ENCODE data around the gene ASTN2.
"Not testable (repeated sequence)": the region's sequence is repeated elsewhere in the genome, so short reads cannot be mapped to it uniquely, and the experiment has no call there.

Gene ASTN2

DNA sequence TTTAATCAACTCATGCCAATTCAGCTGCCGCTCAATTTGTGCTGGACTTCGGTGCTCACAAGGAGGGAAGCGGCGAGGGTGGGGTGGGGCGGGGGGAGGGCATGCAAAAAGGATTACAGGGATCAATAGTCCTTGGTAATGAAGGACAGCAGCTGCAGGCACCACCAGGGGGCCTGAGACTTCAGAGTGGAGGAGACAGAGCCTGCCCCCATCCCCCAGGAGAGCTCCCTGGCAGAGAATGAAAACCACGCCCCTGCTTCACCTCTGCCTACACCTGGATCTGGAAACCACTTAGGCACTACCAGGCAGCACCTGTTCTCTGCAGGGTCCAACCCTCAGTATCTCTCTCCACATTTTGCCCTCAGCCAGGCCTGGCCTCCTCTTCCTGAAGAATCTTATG lies 572.2 kb downstream of the ASTN2 start:
- DNase-seq, result no peak

DNA sequence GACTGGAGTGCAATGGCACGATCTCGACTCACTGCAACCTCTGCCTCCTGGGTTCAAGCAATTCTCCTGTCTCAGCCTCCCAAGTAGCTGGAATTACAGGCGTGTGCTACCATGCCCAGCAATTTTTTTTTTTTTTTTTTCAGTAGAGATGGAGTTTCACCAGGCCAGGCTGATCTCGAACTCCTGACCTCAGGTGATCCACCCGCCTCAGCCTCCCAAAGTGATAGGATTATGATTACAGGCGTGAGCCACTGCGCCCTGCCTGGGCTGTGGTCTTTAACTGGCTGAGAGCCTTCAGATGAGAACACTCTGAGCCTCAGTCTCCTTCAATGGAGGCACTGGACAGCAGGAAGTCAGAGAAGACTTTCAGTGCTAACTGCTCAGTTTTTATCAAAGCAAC lies 576.4 kb downstream of the ASTN2 start:
- not testable (repeated sequence) for DNase-seq

DNA sequence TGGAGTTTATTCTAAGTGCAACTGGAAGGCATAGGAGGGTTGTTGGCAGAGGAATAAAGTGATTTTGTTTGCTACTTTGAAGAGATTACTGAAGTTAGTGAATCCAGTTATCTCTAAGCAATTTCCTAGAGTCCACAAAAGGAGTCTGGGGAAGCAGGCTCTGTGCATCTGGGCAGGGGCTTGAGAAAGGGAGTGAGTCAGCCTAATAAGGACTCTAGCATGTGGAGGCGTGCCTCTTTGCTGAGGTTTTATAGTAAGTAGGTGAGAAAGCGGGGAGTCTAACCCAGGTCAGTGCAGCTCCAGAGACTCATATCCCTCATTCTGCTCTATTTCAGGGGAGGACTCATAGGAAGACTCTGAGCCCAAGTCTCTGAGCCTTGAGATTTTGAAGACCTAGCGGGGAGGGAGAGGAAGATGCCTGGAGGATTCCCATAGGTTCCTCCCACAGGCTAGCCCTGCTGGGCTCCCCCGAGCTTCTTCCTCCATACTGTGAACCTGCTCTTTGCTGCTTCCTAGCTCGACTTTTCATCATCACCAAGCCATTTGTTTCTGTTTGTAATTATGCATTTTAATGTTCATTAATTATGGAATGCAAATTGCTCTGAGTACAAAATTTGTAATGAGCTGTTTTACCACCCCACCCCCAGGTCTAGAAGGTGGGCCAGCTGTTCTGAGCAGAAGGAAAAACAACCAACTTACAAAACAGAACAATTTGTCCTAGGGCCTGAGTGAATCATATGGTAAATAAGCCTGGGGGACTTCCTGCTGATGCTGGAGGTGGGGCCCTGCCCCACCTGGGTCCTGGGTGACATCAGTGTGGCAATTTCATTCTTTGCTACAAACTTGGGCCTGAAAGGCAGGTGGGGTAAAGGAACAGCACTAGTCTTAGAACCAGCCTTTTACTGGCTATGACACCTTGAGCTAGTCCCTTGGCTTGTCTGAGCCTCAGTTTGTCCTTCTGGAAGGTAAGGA lies 577.6 kb downstream of the ASTN2 start:
- no peak for DNase-seq

DNA sequence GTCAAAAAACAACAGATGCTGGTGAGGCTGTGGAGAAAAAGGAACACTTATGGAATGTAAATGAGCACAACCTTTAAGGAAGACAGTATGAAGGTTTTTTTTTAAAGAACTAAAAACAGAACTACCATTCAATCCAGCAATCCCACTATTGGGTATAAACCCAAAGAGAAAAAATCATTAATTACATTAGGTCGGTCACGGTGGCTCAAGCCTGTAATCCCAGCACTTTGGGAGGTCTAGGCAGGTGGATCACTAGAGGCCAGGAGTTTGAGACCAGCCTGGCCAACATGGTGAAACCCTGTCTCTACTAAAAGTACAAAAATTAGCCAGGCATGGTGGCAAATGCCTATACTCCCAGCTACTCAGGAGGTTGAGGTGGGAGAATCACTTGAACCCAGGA lies 584.5 kb downstream of the ASTN2 start:
- not testable (repeated sequence) for DNase-seq

DNA sequence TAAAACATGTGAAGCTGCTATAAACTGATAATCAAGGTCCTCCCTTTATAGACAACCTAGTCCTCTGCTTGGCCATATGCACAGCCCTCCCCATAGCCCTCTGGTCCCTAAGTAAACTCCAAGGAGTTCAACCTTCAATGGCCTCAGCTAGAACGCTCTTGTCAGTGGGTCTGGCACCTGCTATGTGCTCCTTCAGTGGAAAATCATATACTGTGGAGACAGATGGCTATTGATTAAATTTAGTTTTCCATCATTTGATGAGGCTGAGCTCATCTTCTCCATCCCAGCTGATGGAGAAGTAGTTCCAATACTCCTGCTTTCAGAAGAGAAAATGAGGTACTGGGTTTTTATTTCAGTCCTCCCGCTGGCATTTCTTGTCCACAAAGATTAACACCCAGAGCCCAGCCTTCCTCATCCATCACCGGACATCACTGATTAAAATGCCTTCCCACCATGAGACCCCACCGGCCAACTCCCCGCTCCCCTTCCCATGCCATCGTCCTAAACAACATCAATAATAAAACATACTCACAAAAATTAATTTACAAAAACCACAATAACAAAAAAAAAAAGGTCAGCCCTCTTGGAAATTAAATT lies 593.1 kb downstream of the ASTN2 start:
- no peak for DNase-seq

DNA sequence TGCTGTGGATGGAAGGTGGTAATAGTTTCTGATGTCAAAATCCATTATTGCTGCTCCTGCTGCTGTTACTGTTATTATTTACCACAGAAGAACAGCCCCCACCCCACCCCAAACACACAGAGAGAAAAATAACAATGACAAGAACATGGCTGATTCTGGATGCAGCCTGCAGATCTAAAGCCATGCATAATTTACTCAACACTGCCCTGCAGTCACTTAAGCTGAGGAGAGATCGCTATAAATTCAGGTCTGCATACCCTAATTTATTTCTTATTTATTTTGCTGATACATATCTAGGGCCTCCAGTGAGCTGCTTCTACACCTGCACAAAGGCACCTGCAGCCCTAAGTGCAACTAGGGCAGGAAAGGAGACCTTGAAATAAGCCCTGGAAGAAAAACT lies 595.7 kb downstream of the ASTN2 start:
- no peak for DNase-seq

DNA sequence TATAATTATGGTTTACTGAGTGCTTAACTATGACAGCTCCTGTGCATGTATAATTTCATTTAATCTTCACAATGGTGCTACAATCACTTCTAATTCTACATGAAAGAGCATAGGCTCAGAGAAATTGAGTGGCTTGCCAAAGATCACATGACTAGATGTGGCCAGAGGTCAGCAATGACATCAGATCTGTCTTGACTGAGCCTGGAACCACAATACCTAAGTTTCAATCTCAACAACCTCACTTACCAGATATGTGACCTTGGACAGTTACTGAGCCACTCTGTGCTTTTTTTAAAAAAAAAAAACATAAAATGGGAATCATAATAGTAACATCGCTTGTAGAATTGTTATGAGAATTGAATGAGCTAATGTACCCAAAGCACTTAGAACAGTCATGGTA lies 597.1 kb downstream of the ASTN2 start:
- DNase-seq, result no peak

DNA sequence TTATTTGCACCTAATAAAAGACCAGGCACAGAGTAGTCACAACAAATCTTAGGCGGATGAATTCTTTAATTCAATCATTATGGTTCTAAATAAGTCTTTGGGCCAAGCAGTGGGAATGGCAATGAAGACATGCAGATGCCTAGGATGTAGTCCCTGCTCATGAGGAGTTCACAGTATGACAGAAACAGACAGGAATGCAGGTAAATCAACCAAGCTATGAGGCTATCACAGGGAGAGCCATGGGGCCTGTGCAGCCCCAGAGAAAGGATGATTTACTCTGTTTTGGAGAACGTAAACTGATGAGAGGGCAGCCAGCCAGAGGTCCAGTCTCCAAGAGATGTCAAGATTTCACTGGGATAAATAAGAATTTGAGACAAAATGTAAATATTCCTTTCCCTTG lies 598.4 kb downstream of the ASTN2 start:
- no peak for DNase-seq

DNA sequence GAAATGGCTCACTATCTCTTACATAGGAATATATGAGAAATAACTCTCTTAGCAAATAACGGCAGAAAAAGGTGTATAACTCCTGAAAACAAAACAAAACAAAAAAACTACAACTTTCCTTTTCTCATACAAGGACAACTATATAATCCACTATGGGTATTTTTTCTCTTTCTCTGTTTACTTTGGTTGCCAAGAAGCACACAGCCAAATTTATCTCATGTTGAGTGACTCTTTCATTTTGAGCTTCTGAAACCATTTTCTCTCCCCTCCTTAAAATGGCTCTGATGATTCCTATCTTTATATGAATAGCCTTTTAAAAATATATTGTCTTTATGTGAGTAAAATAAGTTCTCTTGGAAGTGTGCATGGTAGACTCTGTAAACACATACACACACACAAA lies 599.0 kb downstream of the ASTN2 start:
- no peak for DNase-seq

DNA sequence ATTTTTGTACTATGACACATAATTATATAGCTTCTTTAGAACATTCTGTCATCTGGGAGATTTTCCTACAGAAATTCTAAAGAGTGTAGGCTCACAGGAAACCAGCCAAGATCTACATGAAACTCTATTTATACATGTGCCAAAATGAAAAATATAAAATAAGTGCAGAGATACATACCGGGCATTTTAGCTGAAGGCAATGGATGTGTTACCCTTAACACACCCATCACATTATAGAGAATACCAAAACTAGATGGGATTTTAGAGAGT lies 601.9 kb downstream of the ASTN2 start:
- no peak for DNase-seq

DNA sequence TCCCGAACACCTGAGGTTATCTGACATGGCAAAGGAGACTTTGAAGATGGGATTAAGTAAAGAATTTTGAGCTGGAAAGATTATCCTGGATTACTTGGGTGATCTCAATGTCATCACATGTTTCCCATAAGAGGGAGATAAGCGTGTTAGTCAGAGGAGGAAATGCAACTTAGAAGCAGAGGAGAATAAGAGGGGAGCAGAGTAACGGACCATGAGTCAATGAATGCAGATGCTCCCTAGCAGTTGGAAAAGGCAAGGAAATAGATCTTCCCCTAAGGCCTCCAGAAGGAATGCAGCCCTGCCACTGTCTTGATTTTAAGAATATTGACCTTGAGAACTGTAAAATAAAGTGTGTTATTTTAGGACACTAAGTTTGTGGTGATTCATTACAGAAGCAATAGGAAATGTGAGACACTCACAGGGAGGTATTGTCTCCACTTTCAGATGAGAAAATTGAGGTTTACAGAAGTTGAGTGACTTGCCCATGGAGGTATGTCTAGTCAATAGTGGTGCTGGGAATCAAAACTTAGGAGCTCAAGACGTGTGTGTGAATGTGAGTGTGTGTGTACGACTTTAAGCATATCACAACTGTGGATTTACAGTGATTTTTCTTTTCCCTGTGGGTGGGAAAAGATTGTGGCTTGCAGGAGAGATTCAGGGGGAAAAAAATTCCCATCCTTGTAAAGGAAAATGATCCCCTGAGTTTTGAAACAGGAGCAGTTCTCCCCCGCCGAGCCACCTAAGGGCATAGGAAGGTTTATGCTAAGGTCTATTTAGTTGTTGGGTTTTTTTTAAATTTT lies 602.4 kb downstream of the ASTN2 start:
- no peak for DNase-seq

DNA sequence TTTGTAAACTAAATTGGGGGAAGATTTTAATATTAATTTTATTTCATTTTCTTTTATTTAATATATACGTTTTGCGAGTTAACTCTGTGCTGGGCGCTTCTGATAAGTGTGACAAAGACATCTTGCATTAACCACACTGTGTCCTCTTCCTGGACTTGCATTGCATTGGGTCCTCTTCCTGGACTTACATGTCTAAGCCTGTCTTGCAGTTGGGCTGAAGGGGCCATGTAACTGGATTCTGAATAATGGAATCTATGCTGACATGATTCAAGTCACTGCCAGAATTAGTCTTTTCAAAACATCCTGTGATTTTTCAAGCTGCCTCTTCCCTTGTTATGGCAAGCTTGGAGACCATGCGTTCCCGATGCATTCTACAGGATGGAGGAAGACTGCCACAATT lies 605.2 kb downstream of the ASTN2 start:
- DNase-seq, result no peak

DNA sequence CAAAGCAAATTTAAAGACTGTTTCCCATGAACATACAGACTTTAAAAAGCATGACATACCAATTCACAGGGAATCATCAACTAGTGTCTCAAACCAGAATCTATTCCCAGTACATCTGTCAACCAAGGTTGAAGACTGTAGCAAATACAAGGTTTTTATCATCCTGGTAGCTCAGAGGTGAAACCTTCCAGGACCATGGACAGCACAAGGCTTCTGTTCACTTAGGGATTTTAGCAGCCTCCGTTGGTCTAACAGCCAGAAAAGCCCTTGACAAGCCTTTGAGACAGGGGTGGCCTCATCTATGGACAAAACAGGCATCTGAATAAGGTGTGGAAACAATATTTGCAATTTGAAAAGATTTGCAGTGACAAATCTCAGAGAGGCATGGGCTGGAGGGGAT lies 608.8 kb downstream of the ASTN2 start:
- DNase-seq, result no peak

DNA sequence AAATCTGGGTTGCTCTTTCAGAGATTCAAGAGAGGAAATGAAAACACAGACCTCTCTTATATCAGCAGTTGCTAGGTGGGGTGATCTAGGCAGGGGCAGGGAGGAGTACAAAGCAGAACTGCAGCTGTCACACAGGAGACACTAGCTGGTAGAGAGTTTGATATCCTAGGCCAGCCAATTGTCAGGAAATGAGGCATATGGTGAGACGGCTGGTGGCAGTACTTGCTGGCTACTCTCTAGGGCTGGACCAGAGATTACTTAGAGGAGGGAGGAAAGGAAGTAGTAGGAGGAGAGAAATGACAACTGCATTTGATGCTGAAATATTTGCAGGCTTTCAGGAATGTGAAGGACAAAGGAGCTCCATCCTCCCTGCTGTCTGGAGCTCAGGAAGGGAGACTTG lies 614.0 kb downstream of the ASTN2 start:
- DNase-seq, result no peak

DNA sequence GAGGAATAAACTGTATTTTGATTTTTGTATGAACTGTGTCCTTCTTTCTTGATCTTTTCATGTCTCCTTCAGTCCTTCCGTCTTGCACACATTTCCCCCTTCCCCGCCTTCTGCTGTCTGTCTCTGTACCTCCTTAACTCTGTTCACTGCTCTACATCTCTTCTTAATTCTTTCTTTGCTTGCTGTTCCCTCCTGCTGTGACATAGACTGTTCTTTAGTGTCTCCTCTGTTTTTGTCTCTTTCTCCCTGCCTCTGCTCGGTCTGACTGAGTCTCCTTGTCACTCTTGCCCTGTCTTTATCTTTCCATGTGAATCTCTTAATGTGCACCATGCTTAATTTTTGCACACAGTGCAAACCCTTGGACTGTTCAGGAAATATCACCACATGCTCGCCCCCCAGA lies 614.8 kb downstream of the ASTN2 start:
- no peak for DNase-seq

DNA sequence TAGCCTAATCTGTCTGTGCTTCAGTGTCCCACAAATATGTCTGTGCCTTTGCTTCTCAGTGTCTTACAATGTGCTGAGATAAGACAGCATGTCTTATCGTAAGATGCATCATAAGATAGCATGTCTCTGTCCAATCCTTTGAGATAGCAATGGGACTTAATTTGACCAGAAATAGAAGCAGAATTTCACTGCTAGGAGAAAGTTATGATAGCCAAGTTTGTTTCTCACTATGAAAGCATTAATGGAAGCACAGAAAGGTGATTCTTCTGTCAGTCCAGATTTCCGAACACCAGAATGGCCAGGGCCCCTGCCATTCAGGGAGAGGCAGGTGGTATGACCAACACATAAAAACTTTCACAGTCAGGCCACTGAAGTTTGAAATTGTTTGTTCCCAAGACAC lies 616.3 kb downstream of the ASTN2 start:
- no peak for DNase-seq

DNA sequence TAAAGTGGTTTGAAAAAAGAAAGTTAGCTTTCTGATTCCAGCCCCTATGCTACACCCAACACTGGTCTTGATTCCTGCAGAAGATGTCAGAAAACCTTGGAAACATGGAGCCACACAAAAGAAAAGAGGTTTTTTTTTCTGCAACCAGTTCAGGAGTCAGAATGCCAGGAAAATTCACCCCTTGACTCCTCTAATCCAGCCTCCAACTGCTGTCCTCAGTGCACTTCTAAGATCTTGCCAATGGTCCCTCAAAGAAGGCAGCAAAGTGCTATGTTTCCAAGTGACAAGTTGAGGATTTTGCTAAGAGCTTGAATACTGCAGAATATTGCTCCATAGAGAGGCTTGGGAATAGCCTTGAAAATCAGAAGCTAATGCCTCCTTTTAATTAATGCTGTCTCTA lies 617.6 kb downstream of the ASTN2 start:
- DNase-seq, result no peak

DNA sequence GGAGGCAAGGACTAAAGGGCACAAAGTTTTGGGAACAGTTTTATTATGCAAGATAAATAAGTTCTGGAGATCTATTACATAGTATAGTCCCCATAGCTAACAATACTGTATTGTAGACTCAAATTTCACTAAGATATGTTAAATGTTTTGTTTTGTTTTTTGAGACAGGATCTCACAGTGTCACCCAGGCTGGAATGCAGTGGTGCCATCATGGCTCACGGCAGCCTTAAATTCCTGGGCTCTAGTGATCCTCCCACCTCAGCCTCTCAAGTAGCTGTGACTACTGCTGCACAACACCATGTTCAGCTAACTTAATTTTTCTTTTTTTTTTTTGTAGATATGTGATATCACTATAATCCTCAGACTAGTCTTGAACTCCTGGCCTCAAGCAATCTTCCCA lies 618.2 kb downstream of the ASTN2 start:
- no peak for DNase-seq

DNA sequence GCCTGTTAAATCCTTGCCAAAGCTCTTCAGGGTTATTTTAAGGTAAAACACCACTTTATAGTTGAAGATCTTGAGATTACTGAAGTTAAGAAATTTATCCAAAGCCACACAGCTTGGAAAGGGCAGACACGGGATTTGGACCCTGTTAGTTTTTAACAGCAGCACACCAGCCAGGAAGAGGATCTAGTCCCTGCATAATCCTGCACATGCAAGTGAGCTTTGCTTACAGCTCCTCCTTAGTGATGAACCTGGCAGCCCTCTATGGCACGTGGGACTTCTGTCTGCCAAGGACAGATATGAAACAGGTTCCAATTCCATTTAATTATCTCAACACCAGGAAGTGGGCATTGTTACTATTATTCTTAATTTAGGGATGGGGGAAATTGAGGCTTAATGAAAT lies 619.0 kb downstream of the ASTN2 start:
- DNase-seq, result no peak

DNA sequence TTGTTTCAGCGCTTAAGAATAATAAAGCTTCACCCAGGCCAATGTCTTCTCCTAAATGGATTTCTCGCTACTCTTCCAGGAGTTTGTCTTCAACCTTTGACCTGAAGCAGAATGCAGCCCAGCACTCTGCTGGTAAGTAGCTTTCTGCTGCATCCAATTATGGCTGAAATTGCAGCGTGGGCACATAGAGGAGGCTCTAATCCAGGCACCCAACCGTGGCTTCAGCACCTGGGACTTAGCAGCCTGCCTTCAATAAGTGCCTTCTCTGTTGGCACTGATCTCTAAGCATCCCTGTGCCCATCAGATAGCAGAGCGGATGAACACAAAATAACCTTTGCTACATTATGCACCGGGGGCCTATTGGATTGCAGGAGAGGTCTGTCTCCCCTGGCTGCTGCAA lies 622.6 kb downstream of the ASTN2 start:
- DNase-seq, result no peak

DNA sequence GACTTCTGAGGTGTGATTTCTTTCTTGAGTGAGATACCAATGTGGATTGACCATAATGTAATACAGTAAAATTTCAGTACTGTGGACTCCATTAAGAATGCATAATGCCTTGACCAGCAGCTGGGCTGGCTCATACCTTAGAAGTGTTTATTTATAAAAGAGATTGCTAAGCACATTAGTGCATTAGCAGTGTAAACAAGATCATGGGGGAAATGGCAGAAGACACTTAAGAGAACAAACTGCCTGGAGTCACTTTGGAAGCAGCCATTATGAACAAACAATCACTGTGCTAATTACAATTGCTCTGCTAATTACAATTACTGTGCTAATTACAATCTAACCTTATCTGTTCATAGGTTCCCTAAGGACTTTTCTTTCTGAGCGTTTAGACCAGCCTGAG lies 623.5 kb downstream of the ASTN2 start:
- DNase-seq, result no peak

DNA sequence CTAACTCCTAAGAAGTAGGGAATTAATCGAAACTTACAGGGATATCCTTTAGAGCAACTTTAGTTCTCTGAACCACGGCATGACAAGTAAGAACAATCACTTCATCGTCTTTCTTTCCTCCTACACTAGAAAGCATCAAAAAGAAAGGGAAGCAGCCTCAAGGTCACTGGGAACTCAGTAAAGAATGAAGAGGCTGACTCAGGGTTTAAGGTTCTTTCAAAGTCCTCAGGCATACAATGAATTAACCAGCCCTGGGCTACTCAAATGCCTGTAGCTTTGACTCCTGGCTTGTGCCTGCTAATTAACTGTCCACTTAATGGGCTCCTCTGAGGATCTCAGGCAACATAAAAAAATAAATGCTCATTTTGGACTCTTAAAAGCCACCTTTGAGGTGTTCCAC lies 625.8 kb downstream of the ASTN2 start:
- DNase-seq, result no peak

DNA sequence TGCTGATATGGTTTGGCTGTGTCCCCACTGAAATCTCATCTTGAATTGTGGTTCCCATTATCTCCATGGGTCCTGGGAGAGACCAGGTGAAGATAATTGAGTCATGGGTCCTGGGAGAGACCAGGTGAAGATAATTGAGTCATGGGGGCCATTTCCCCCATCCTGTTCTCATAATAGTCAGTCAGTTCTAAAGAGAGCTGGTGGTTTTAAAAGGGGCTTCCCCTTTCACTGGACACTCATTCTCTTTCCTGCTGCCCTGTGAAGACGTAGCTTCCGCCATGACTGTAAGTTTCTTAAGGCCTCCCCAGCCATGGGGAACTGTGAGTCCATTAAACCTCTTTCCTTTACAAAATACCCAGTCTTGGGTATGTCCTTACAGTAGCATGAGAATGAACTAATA lies 628.1 kb downstream of the ASTN2 start:
- no peak for DNase-seq

DNA sequence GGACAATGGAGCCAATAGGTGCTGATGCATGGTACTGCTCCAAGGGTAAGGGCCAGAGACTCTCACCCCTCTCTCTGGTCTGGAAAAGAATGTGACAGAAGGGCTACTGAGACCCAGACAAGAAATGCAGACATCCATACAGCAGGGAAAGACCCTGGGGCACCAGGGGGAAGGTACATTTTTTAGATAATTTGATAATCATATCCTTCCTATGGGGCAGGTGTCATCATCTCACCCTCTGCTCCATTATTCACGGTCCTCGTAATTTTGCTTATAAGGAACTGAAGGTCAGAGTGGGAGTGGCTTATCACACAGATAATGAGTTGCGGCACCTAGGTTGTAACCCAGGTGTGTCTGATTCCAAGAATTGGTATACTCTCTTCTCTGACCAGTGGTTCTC lies 637.7 kb downstream of the ASTN2 start:
- DNase-seq, result no peak
